Fibroblast of villous mesenchyme (primary cell): Measurements from ENCODE around the gene CSNK2B. TPM values are rescaled to one million over a fixed set of nuclear protein-coding genes. Genes with fewer than 3 reads are reported as not detected.
A peak's percentile ranks its signal among the peaks of the same experiment; 100 is the strongest.

ENCODE experiments used
- DNase-seq: peaks from one replicate; pipeline ENCODE4 v3.0.0-alpha.2; 2010; ENCODE audit warnings: low read depth
- H3K4me3 ChIP-seq: 2 replicates; pipeline ENCODE4 v1.5.1; 2011; ENCODE audit warnings: low read depth, mild to moderate bottlenecking, low read length
- CTCF ChIP-seq: IDR thresholded peaks from 2 replicates; pipeline ENCODE4 v1.5.1; 2012; ENCODE audit warnings: low read depth, mild to moderate bottlenecking, low read length; ENCODE audit not compliant: insufficient read depth
- total RNA-seq: library from RNA; depleted of rRNA; stranded (reverse); fragments of >200 nt; gene quantifications from 2 replicates; pipeline ENCODE4 v1.2.3, GENCODE V29; 2012

CSNK2B gene
- total RNA-seq, 1 donor: 136 TPM

GRCh38 chr6:31657406-31658157 is 8.3 kb upstream of the CSNK2B start:
- no peak overlapping the region for H3K4me3 ChIP-seq
- DNase-seq: no peak
- no peak for TF ChIP-seq CTCF

DNA sequence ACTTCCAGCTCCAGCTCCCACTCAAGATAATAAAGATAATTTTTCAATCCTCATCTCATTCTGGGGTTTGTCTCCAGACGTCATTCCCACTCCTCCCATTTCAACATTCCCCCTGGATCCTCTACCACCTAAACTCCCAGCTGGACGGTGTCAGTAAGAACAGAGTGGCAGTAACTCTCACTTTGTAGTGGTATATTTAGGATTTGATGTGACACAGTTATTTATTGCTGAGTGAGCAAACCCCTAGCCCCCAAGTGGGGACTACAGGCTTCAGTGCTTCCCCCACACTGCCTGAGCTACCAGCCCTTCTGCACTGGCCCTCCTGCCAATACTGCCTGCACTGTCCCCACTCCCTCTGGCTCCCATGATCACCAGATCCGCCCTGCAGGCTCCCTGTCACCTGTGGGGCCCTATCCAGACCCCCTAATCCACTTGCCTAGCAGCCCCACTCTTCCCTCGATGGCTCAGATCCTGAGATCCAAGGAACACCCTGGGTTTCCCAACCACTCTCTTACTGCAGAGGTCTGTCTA is 7.7 kb upstream of the CSNK2B start:
- no peak for DNase-seq
- no peak for TF ChIP-seq CTCF
- no peak overlapping the region for H3K4me3 ChIP-seq

DNA sequence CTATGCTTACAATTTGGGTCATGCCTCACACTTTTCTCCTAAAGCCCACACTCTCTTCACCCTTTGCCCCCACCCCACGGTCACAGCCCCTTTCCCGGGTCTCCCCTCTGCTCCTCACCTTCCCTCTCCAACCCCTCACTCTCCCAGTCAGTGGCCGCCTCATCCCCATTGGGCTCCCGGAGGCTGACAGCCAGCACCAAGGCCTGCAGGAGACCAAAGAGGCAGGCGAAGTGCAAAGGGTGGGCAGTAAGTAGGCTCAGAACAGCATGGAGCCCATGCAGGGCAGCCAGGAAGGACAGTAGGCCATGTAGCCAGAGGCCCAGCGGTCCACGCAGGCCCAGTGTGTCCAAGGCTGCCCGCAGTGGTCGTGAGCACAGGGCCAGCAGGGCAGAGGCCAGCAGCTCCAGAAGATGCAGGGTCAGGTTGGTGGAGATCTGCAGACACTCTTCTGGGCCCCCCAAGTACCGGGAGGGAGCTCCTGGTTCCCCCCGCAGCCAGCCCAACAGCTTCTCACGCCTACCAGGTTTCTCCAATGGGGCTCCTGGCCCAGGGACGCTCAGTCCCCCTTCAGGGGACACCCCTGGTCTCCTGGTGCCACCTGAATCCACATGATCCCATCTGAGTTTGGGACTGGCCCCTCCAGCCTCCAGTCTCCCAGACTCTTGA is 6.8 kb upstream of the CSNK2B start:
- TF ChIP-seq CTCF: no peak
- H3K4me3 ChIP-seq: peak overlapping the region; percentile 65
- DNase-seq: no peak

GRCh38 chr6:31659649-31660380 is 6.1 kb upstream of the CSNK2B start:
- peak; percentile 43 for DNase-seq
- no peak for TF ChIP-seq CTCF
- H3K4me3 ChIP-seq: peak overlapping the region; percentile 65

GRCh38 chr6:31660381-31661261 is 5.3 kb upstream of the CSNK2B start, which contains the start of gene C6orf47:
Gene C6orf47 (minus strand): TSS chr6:31660778. CDS start chr6:31659947, 831 bp downstream.
- DNase-seq: peak; percentile 86
- no peak for TF ChIP-seq CTCF
- H3K4me3 ChIP-seq: peak within 1 kb of the TSS; percentile 65
